Hepatocyte (in vitro differentiated cells): ENCODE results near the gene ITGAD. TPM values are rescaled to one million over a fixed set of nuclear protein-coding genes. Genes with fewer than 3 reads are reported as not detected.
"Not testable (repeated sequence)": the region's sequence is repeated elsewhere in the genome, so short reads cannot be mapped to it uniquely, and the experiment has no call there.

Experiments used
- DNase-seq: peaks from one replicate; pipeline ENCODE4 v3.0.0-alpha.2; 2016; ENCODE audit warnings: low spot score
- H2AFZ ChIP-seq: fragments of 200-600 bp; sonication (generic); 2 replicates; pipeline ENCODE4 v1.6.0; 2016; ENCODE audit warnings: antibody characterized with exemption, mild to moderate bottlenecking
- H3K27ac ChIP-seq: fragments of 200-600 bp; sonication (generic); 2 replicates; pipeline ENCODE4 v1.5.1; 2016; ENCODE audit warnings: mild to moderate bottlenecking
- H3K27me3 ChIP-seq: fragments of 200-600 bp; sonication (generic); 2 replicates; pipeline ENCODE4 v1.6.1; 2016
- H3K36me3 ChIP-seq: fragments of 200-600 bp; sonication (generic); replicated peaks from 2 replicates; pipeline ENCODE4 v1.5.1; 2016; ENCODE audit warnings: low read depth; ENCODE audit not compliant: insufficient read depth
- H3K4me1 ChIP-seq: fragments of 200-600 bp; sonication (generic); 2 replicates; pipeline ENCODE4 v1.5.1; 2016; ENCODE audit warnings: mild to moderate bottlenecking, moderate library complexity; ENCODE audit not compliant: insufficient read depth
- H3K4me2 ChIP-seq: fragments of 200-600 bp; sonication (generic); 2 replicates; pipeline ENCODE4 v1.6.0; 2016
- H3K4me3 ChIP-seq: fragments of 200-600 bp; sonication (generic); 2 replicates; pipeline ENCODE4 v1.5.1; 2016; ENCODE audit warnings: mild to moderate bottlenecking
- H3K79me2 ChIP-seq: fragments of 200-600 bp; sonication (generic); 2 replicates; pipeline ENCODE4 v1.6.0; 2017; ENCODE audit warnings: mild to moderate bottlenecking
- H3K9me2 ChIP-seq: fragments of 200-600 bp; sonication (generic); replicated peaks from 2 replicates; pipeline ENCODE4 v1.6.0; 2017; ENCODE audit warnings: mild to moderate bottlenecking; ENCODE audit not compliant: insufficient read depth
- H3K9me3 ChIP-seq: fragments of 200-600 bp; sonication (generic); 2 replicates; pipeline ENCODE4 v1.5.1; 2016; ENCODE audit warnings: low read depth, mild to moderate bottlenecking
- H4K20me1 ChIP-seq: fragments of 200-600 bp; sonication (generic); 2 replicates; pipeline ENCODE4 v1.6.0; 2016; ENCODE audit warnings: mild to moderate bottlenecking; ENCODE audit not compliant: insufficient read depth, poor library complexity, severe bottlenecking
- CTCF ChIP-seq: fragments of 200-600 bp; sonication (generic); IDR thresholded peaks from 2 replicates; pipeline ENCODE4 v1.5.1; 2016; ENCODE audit warnings: antibody characterized with exemption, mild to moderate bottlenecking; ENCODE audit not compliant: poor library complexity
- EZH2 ChIP-seq: fragments of 200-600 bp; sonication (generic); IDR thresholded peaks from 2 replicates; pipeline ENCODE4 v1.6.1; 2016; ENCODE audit warnings: antibody characterized with exemption, mild to moderate bottlenecking, borderline replicate concordance
- EZH2phosphoT487 ChIP-seq: fragments of 200-600 bp; sonication (generic); IDR thresholded peaks from one replicate; pipeline ENCODE4 v1.6.1; 2018; ENCODE audit warnings: antibody characterized with exemption, mild to moderate bottlenecking, low read depth, moderate library complexity; ENCODE audit not compliant: unreplicated experiment, severe bottlenecking
- WGBS: methylation state at CpG from one replicate; pipeline ENCODE4 v1.1.6; 2016; ENCODE audit warnings: low lambda C conversion rate; ENCODE audit errors: missing lambda C conversion rate; 5-methylcytosine and 5-hydroxymethylcytosine counted together
- polyA plus RNA-seq: library from polyadenylated mRNA; unstranded; fragments of >200 nt; fragmentation: Nextera tagmentation; extraction: Ambion mirVana; gene quantifications from 2 replicates; pipeline ENCODE4 v1.2.1, GENCODE V29; 2016
- total RNA-seq: library from RNA; depleted of rRNA; stranded (reverse); fragments of >200 nt; gene quantifications from 2 replicates; pipeline ENCODE4 v1.2.3, GENCODE V29; 2014

The ITGAD gene
- total and polyA plus RNA-seq, 2 experiments from 2014 or later: not detected

GRCh38 chr16:31441956-31442355 is 48.8 kb downstream of the ITGAD start:
- Histone ChIP-seq H4K20me1 (no peaks in the 10 kb centered on the region), H3K4me2 (peak overlapping the region; percentile 73), H3K27ac (peak overlapping the region; percentile 95), H2AFZ (peak overlapping the region; percentile 58), H3K4me3 (peak overlapping the region; percentile 71), H3K27me3 (no peaks in the 10 kb centered on the region), H3K4me1 (peaks cover 4% of the 10 kb centered on the region), H3K9me3 (no peaks in the 10 kb centered on the region), H3K79me2 (no peaks in the 10 kb centered on the region), H3K9me2 (no peaks in the 10 kb centered on the region), H3K36me3 (no peaks in the 10 kb centered on the region)
- TF ChIP-seq EZH2 (no peak), EZH2phosphoT487 (no peak), CTCF (no peak)
- whole genome bisulfite sequencing: 92% methylated on average over 34 of the region's 34 CpGs
- no peak for DNase-seq

- H3K4me1 ChIP-seq, H3K27me3 ChIP-seq, H3K9me2 ChIP-seq, H3K36me3 ChIP-seq, H3K4me3 ChIP-seq, H3K4me2 ChIP-seq, H3K79me2 ChIP-seq, H3K27ac ChIP-seq, DNase-seq, H3K9me3 ChIP-seq, H4K20me1 ChIP-seq, H2AFZ ChIP-seq: not testable (repeated sequence)
- 85% methylated on average over 6 of the region's 6 CpGs for WGBS
Measured at GRCh38 chr16:31445931-31446330, 52.8 kb downstream of the ITGAD start.

- H3K4me3 ChIP-seq: no peak overlapping the region
- peak overlapping the region; percentile 35 for H3K27ac ChIP-seq
- H3K36me3 ChIP-seq: no peaks in the 10 kb centered on the region
- H3K27me3 ChIP-seq: no peaks in the 10 kb centered on the region
- DNase-seq: no peak
- TF ChIP-seq EZH2 (no peak), EZH2phosphoT487 (no peak), CTCF (no peak)
- H3K4me2 ChIP-seq: no peak overlapping the region
- peaks cover 25% of the 10 kb centered on the region for H3K4me1 ChIP-seq
- WGBS: 89% methylated on average over 5 of the region's 5 CpGs
- H3K9me2 ChIP-seq: no peaks in the 10 kb centered on the region
- H2AFZ ChIP-seq: no peak overlapping the region
- peaks cover 11% of the 10 kb centered on the region for H3K79me2 ChIP-seq
- no peaks in the 10 kb centered on the region for H4K20me1 ChIP-seq
- H3K9me3 ChIP-seq: no peaks in the 10 kb centered on the region
Measured at GRCh38 chr16:31451201-31451600, 58.1 kb downstream of the ITGAD start.

GRCh38 chr16:31451681-31452351 is 58.7 kb downstream of the ITGAD start:
- DNase-seq: peak; percentile 89
- Histone ChIP-seq H3K4me2 (no peak overlapping the region), H3K27ac (peak overlapping the region; percentile 35), H3K4me1 (peaks cover 25% of the 10 kb centered on the region), H3K9me2 (no peaks in the 10 kb centered on the region), H3K79me2 (peaks cover 16% of the 10 kb centered on the region), H2AFZ (no peak overlapping the region), H3K27me3 (no peaks in the 10 kb centered on the region), H4K20me1 (peaks cover 4% of the 10 kb centered on the region), H3K4me3 (no peak overlapping the region), H3K36me3 (no peaks in the 10 kb centered on the region), H3K9me3 (no peaks in the 10 kb centered on the region)
- no peak for TF ChIP-seq EZH2phosphoT487
- no peak for TF ChIP-seq EZH2
- peak; percentile 53 for TF ChIP-seq CTCF
- 38% methylated on average over 11 of the region's 11 CpGs for WGBS
